ENCODE results near the gene RAF1.
"Not testable (repeated sequence)": the region's sequence is repeated elsewhere in the genome, so short reads cannot be mapped to it uniquely, and the experiment has no call there.

Gene RAF1

DNA sequence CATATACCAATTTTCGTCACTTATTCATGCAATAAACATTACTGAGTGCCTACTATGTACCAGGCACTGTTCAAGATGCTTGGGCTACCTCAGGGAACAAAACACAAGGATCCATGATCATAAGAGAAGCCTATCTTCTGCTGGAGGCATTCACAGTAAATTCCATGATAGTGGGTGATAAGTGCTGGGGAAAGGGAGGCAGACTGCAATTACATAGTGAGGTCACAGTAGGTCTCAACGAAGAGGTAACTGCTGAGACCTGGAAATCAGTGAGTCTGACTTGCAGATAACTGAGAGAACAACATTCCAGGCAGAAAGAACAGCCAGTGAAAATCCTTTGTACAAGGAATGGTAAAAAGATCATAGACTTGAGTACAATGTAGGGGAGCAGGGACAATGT lies 33.6 kb downstream of the RAF1 start:
- DNase-seq (ENCODE audit: extremely low read depth, low read depth), result no peak
- TF ChIP-seq, protein P1, sequence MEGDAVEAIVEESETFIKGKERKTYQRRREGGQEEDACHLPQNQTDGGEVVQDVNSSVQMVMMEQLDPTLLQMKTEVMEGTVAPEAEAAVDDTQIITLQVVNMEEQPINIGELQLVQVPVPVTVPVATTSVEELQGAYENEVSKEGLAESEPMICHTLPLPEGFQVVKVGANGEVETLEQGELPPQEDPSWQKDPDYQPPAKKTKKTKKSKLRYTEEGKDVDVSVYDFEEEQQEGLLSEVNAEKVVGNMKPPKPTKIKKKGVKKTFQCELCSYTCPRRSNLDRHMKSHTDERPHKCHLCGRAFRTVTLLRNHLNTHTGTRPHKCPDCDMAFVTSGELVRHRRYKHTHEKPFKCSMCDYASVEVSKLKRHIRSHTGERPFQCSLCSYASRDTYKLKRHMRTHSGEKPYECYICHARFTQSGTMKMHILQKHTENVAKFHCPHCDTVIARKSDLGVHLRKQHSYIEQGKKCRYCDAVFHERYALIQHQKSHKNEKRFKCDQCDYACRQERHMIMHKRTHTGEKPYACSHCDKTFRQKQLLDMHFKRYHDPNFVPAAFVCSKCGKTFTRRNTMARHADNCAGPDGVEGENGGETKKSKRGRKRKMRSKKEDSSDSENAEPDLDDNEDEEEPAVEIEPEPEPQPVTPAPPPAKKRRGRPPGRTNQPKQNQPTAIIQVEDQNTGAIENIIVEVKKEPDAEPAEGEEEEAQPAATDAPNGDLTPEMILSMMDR (IDR thresholded peaks at IDR 0.05; ENCODE audit: low read depth, low read length), result no peak

DNA sequence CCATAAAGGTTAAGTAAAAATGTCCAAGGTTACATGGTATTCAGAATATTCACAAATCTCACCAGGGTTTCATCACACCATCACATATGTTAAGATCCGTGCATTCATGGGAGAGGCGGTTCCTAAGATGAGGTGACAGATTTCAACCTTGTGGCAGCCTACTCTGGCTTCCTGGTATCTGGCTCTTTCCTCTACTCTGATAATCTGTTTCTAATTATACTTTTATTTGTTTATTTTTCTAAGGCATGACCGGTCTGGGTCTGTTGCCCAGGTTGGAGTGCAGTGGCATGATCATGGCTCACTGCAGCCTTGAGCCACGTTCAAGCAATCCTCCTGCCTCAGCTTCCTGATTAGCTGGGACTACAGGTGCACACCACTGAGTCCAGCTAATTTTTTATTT lies 34.4 kb downstream of the RAF1 start:
- TF ChIP-seq, protein P1 (IDR thresholded peaks at IDR 0.05; ENCODE audit: low read depth, low read length), result no peak
- peak; percentile 71 for DNase-seq (ENCODE audit: extremely low read depth, low read depth)

DNA sequence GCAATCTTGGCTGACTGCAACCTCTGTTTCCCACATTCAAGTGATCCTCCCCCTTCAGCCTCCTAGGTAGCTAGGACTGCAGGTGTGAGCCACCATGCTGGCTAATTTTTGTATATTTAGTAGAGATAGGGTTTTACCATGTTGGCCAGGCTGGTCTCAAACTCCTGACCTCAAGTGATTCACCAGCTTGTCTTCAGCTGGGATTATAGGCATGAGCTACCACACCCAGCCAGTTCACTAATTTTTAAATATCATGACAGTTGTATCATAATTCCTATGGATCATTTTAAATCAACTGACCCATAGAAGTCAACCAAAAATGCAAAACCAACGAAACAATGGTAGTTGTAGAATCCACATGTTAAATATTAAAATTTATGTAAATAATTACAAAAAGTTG lies 35.1 kb downstream of the RAF1 start:
- DNase-seq (ENCODE audit: extremely low read depth, low read depth), result no peak
- TF ChIP-seq, protein P1 (IDR thresholded peaks at IDR 0.05; ENCODE audit: low read depth, low read length), result no peak

DNA sequence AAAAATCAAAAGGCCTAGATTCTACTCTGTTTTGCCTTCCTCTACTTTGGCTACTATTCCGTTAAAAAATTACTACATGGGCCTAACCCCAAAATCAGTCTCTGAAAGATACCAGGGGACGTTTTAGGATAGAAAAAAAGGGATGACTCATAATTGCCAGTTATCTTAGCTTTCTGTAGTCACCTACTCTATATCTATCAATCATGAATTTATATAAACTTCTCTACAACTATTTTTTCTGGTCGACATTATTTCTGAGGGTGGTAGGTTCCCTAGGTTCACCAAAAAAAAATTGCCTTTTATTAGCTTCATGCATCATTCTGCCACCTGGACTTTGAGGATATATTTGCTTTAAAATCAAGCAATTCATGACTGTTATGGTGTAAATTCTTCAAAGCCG lies 36.5 kb downstream of the RAF1 start:
- no peak for DNase-seq (ENCODE audit: extremely low read depth, low read depth)
- TF ChIP-seq, protein P1 (IDR thresholded peaks at IDR 0.05; ENCODE audit: low read depth, low read length), result no peak

DNA sequence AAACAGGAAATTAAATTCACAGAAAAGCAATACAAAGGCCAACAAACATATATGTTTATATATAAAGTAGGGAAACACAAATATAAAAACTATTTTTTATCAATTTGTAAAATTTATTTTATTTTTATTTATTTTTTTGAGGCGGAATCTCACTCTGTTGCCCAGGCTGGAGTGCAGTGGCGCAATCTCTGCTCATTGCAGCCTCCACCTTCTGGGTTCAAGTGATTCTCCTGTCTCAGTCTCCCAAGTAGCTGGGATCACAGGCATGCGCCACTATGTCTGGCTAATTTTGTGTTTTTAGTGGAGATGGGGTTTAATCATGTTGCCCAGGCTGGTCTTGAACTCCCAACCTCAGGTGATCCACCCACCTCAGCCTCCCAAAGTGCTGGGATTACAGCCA lies 39.0 kb downstream of the RAF1 start:
- not testable (repeated sequence) for DNase-seq (ENCODE audit: extremely low read depth, low read depth)

DNA sequence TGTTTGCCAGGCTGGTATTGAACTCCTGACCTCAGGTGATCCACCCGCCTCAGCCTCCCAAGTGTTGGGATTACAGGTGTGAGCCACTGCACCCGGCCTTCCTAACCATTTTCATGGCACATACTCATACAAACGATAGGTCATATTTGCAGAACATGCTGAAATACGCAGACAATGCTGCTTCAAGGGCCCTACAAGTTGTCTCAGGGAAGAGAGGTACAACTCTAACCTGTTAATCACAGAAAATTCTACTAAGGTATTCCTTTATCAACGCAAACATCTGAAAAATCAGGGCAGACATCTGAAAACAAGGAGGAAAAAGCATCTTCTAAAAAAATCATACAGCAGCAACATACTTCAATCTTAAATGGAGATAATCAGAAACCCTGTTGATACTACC lies 39.9 kb downstream of the RAF1 start:
- TF ChIP-seq, protein P1 (IDR thresholded peaks at IDR 0.05; ENCODE audit: low read depth, low read length), result no peak
- DNase-seq (ENCODE audit: extremely low read depth, low read depth), result no peak

DNA sequence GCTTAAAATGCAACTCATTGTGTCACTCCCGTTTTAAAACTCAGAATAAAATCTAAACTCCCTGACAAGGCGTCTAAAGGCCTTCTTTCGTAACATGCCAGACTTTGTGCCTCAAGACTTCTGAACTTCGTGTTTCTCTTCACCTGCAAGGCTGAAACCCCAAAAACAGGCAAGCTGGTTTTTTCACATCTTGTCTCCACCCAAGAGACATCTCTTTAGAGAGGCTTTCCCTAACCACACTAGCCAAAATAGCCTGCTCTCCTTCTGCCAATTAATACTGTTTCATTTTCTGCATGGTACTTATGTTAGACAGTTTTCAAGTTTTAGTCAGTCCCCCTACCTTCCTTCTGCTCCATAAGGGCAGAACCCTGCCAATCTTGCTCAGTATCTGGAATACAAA lies 41.6 kb downstream of the RAF1 start:
- no peak for DNase-seq (ENCODE audit: extremely low read depth, low read depth)
- TF ChIP-seq, protein P1 (IDR thresholded peaks at IDR 0.05; ENCODE audit: low read depth, low read length), result no peak

DNA sequence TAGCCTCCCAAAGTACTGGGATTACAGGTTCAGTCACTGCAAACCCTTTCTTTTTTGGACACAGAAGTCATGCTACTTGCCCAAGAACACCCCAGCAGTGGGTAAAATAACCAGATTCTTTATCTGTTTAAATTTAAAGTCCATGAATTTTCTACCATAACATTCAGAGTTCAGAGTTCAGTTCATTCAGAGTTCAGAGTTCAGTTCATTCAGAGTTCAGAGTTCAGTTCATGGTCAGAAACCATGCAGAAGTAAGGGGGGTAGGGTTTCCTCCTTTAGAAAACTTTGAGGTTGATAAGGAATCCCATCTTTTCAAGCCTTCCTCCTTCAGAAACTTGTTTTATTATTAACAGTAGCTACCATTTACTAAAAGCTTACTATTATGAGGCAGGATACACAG lies 43.2 kb downstream of the RAF1 start:
- no peak for DNase-seq (ENCODE audit: extremely low read depth, low read depth)
- TF ChIP-seq, protein P1 (IDR thresholded peaks at IDR 0.05; ENCODE audit: low read depth, low read length), result no peak

Measured in AG09319 (cell line).